HG03439 (cell line): ENCODE measurements around the gene PGM1.

ENCODE experiments used
- ATAC-seq: cut with Tn5 transposase; IDR thresholded peaks from one replicate; pipeline ENCODE4 v1.9.1; 2021; ENCODE audit warnings: mild to moderate bottlenecking, moderate library complexity; ENCODE audit not compliant: unreplicated experiment

Gene PGM1

GRCh38 chr1:63663873-63664272, 70.7 kb downstream of the PGM1 start:
- ATAC-seq: no peak

GRCh38 chr1:63664742-63665141, 71.5 kb downstream of the PGM1 start:
- ATAC-seq: no peak

DNA sequence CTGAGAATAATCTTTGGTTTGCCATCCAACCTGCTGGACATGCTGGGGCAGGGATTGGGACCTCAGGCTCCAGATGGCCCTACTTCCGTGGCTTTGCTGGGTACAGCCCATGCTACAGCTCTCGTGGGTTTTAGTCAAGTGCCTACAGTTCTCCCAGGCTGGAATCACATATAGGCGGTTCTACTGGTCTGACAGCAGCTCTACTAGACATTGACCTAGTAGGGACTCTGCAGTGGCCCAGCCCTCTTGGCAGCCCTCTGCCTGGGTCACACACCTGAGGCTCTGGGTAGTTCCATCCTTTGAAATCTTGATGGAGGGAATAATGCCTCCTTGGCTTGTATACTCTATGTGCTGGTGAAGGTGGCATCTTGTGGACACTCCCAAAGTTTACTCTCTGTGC, 72.2 kb downstream of the PGM1 start:
- ATAC-seq: no peak

GRCh38 chr1:63665824-63666223, 72.6 kb downstream of the PGM1 start:
- ATAC-seq: no peak

DNA sequence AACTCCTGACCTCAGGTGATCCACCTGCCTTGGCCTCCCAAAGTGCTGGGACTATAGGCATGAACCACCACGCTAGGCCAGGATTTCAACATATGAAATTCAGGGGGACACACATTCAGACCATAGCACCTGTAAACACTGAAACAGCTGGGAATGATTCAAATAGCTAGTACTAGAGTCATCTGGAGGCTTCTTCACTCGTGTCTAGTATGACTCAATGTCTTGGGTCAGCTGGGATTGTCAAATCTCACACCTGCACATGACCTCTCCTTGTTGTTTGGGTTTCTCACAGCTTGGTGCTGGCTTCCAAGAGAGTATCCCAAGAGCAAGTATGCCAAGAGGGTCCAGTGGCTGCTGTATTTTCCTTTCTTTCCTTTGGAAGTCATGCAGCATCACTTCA, 75.1 kb downstream of the PGM1 start:
- no peak for ATAC-seq

GRCh38 chr1:63669151-63669961, 76.1 kb downstream of the PGM1 start:
- ATAC-seq: no peak

- no peak for ATAC-seq
Measured at GRCh38 chr1:63670164-63670563, 77.0 kb downstream of the PGM1 start.

- no peak for ATAC-seq
Measured at GRCh38 chr1:63671514-63671913, 78.3 kb downstream of the PGM1 start.

DNA sequence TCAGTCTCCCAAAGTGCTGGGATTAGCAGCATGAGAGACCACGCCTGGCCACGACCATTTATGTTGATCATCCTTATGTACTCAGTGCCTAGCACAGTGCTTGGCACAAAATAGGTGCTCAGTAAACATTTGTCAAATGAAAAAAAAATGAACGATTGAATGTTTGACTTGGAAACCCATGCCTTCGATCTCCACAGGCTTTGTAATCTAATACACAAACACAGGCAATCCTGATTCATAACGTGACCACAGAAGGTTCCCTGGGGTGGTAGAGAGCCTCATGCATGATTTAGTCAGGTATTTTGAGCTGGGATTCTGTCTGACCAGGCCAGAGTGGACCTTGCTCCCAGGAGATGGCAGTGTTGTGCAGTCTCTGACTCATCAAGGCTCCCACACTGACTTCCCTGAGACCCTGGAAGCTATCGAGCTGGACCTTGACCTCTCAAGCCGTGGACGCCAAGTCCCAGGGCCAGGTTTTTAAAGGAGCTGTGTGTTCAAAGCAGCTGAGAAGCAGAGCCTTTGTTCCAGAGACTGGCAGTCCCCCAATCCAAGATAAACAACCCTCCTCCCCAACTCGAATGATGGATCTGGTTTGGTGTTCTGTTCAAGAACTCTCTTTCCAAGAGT, 81.1 kb downstream of the PGM1 start:
- peak; percentile 68 for ATAC-seq

- no peak for ATAC-seq
Measured at GRCh38 chr1:63674865-63675419, 81.7 kb downstream of the PGM1 start.

- no peak for ATAC-seq
Measured at GRCh38 chr1:63675420-63675931, 82.3 kb downstream of the PGM1 start.

DNA sequence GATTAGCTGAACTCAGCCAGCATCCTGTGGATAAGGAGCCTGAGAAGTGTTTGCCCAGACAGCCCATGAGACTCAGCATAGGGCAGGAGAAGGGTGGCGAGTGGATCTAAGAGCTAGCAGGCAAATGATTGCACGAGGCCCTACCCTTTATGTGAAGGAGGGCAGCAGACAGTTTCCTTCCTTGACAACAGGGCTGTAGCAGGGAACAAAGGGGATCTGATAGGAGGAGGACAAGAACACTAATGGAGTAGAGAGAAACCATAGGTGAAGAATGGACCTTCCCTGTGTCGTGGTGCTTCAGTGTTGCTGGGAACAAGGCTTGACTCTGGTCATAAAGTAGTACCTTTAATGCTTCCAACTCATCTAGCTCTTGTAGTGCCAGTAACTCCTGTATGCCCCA, 84.3 kb downstream of the PGM1 start:
- no peak for ATAC-seq

DNA sequence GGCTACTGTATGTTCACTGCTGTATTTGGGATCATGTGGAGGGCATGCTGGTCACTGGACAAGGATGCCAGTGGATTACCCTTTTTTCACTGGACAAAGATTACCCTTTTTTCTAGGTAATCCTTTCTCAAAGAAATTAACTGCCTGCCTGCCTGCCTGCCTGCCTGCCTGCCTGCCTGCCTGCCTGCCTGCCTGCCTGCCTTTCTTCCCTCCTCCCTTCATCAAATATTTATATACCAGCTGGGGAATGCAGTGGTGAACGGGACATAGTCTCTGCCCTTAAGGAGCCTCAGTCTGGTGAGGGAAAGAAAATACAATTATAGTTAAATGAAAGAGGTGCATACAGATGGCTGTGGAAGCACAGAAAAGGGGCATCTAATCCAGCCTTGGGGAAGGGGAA, 85.0 kb downstream of the PGM1 start:
- no peak for ATAC-seq

DNA sequence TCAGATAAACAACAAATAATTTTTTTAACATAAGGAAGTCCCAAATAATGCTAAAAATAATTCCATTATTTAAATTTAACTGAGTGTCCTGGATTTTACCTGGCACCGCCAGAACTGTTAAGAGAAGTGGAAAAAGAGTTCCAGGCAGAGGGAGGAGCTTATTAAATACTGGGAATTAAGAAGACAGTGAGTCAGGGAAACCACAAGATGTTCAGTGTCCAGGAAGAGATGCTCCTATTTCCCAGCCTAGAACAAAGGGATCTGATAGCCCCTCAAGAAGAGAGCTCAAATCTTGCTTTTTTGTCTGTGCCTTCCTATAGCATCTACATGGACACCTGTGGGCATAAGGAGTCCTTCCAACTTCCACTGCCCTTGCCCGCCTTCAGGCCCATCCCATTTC, 85.9 kb downstream of the PGM1 start:
- ATAC-seq: no peak

DNA sequence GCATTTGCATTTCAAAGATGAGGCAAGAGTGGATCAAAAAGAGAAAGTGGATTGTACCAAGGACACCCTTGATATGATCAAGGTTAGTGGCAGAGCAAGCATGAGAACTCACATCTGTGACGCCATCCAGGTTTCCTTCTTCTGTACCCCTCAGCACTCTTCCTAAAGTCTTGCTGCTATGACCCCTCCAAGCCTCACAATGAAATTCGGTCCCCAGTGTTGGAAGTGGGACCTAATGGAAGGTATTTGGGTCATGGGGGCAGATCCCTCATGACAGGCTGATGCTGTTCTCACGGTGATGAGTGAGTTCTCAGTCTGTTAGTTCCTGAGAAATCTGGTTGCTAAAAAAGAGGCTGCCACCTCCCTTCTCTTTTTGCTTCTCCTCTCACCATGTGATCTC, 86.4 kb downstream of the PGM1 start:
- no peak for ATAC-seq

- ATAC-seq: no peak
Measured at GRCh38 chr1:63682936-63683335, 89.7 kb downstream of the PGM1 start.

GRCh38 chr1:63683759-63684158, 90.5 kb downstream of the PGM1 start:
- no peak for ATAC-seq

GRCh38 chr1:63686696-63687095, 93.5 kb downstream of the PGM1 start:
- no peak for ATAC-seq

DNA sequence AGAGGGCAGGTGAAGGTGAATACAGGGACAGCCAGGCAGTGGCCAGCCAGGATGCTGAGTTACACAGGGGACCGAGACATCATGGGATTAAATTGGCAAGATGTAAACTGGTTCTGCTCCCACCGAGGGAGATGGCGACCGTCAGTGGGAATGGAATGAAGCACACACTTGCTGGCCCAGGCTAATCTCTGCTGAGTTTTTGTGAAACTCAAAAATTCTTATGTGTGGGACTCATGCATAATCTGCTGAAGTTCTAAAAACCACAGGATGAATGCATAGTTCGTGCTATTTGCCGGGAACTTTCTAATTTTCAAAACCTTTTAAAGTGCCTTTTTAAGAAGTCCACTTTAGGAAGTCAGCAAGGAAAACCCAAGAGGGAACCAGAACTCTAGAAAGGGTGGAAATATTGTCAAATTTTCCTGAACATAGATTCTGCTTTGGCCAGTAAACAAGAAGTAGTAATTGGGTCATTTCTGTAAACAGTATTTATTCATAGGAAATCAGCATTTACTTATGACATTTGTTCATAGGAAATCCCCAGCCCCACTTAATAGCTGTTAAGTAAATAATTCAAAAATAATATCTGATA, 95.2 kb downstream of the PGM1 start:
- ATAC-seq: no peak

- no peak for ATAC-seq
Measured at GRCh38 chr1:63690966-63691700, 97.9 kb downstream of the PGM1 start.
